CD4-positive, CD25-positive, alpha-beta regulatory T cell (primary cell): ENCODE results near the gene BLTP3A. TPM values are rescaled to one million over a fixed set of nuclear protein-coding genes. Genes with fewer than 3 reads are reported as not detected.
A peak's percentile ranks its signal among the peaks of the same experiment; 100 is the strongest.

Experiments
- ATAC-seq, 2 donors: fragments of 150-1000 bp; cut with Tn5 transposase; one replicate each; pipeline ENCODE4 v1.10.0; 2021; ENCODE audit warnings: low read depth in 2 of 2, moderate number of reproducible peaks in 2 of 2, moderate library complexity in 1 of 2
- DNase-seq, 3 donors: peaks; one replicate each; pipeline versions ENCODE4 v3.0.0 to v3.0.0-alpha.2; 2012 to 2022; ENCODE audit warnings: mixed read lengths in 1 of 3
- H3K27ac ChIP-seq: one replicate; pipeline ENCODE4 v1.7.0; 2013; ENCODE audit warnings: mild to moderate bottlenecking, low read length; ENCODE audit not compliant: insufficient read depth, poor library complexity, severe bottlenecking
- H3K27me3 ChIP-seq: one replicate; pipeline ENCODE4 v1.7.0; 2013; ENCODE audit warnings: low read length; ENCODE audit not compliant: control insufficient read depth, insufficient read depth
- H3K36me3 ChIP-seq: one replicate; pipeline ENCODE4 v1.7.0; 2013; ENCODE audit warnings: mild to moderate bottlenecking, low read length, moderate library complexity; ENCODE audit not compliant: control insufficient read depth, insufficient read depth
- H3K4me1 ChIP-seq: 2 replicates; pipeline ENCODE4 v1.7.0; 2013; ENCODE audit warnings: mild to moderate bottlenecking, low read length; ENCODE audit not compliant: insufficient read depth, control insufficient read depth, poor library complexity, severe bottlenecking
- H3K4me3 ChIP-seq: one replicate; pipeline ENCODE4 v1.7.0; 2013; ENCODE audit warnings: low read depth, mild to moderate bottlenecking, low read length, moderate library complexity
- H3K9me3 ChIP-seq, 2 experiments: 1 replicate in 1 of 2; 2 replicates in 1 of 2; pipeline ENCODE4 v1.7.0; 2013; ENCODE audit warnings: low read length in 2 of 2, mild to moderate bottlenecking in 1 of 2, moderate library complexity in 1 of 2; ENCODE audit not compliant: control insufficient read depth in 2 of 2
- H3K27ac Mint-ChIP-seq, 3 donors: one replicate each; pipeline ENCODE4 v1.8.0; 2020 to 2022; ENCODE audit warnings: mild to moderate bottlenecking in 3 of 3, mixed read lengths in 3 of 3, moderate library complexity in 2 of 3
- H3K27me3 Mint-ChIP-seq: one replicate; pipeline ENCODE4 v1.8.0; 2022; ENCODE audit warnings: mild to moderate bottlenecking, mixed read lengths
- H3K36me3 Mint-ChIP-seq: one replicate; pipeline ENCODE4 v1.8.0; 2020; ENCODE audit warnings: mixed read lengths
- H3K4me1 Mint-ChIP-seq, 4 donors: one replicate each; pipeline ENCODE4 v1.8.0; 2020 to 2022; ENCODE audit warnings: mixed read lengths in 4 of 4, mild to moderate bottlenecking in 1 of 4
- H3K4me3 Mint-ChIP-seq, 4 donors: one replicate each; pipeline ENCODE4 v1.8.0; 2020 to 2022; ENCODE audit warnings: mild to moderate bottlenecking in 4 of 4, mixed read lengths in 4 of 4, moderate library complexity in 3 of 4
- H3K9me3 Mint-ChIP-seq, 7 donors: one replicate each; pipeline ENCODE4 v1.8.0; 2020 to 2022; ENCODE audit warnings: mixed read lengths in 7 of 7, mild to moderate bottlenecking in 3 of 7, moderate library complexity in 2 of 7
- polyA plus RNA-seq, 4 donors: library from polyadenylated mRNA; unstranded; fragments of 300-500 nt; fragmentation: Illumina TruSeq; gene quantifications; one replicate each; pipeline ENCODE4 v1.2.3, GENCODE V29; 2021
- total RNA-seq: library from RNA; stranded (reverse); gene quantifications from one replicate; pipeline ENCODE4 v1.2.3, GENCODE V29; 2022

BLTP3A gene
- total and polyA plus RNA-seq, 5 donors from 2014 or later = 0.95 to 7.1 (median 1.1) TPM

DNA sequence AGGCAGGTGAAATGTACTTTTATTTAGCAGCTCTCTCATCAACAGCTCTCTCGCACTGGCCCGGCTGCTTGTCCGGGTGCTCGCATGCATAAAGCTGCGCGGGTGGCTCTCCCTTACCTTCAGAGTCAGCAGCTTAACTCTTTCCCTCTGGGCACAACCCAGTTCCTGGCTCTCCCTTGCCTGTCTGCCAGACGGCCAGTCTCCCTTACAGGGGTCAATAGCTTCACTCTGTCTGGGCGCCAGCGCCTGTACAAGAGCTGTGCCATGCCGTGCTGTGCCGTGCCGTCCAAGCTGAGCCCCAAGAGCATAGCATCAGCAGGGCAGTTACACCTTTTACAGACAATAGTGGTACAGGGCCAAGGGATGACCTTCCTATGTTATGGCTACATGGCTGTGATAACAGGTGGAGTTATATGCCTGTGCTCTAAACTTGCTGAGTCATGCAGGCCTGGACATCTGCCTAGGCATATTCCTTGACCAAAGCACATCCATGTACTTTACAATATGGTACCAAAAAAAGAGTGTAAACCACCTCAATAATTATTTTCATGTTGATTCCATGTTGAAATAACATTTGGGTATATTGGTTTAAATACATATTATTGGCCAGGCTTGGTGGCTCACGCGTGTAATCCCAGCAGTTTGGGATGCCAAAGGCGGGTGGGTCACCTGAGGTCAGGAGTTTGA, 47.9 kb downstream of the BLTP3A start:
- no peaks in the 10 kb centered on the region for H3K4me1 ChIP-seq
- H3K27ac ChIP-seq = no peak overlapping the region
- no peak for DNase-seq
- H3K36me3 Mint-ChIP-seq = peaks cover 29% of the 10 kb centered on the region
- H3K9me3 ChIP-seq = no peaks in the 10 kb centered on the region
- no peak overlapping the region for H3K4me3 ChIP-seq
- H3K36me3 ChIP-seq = peaks cover 13% of the 10 kb centered on the region
- H3K4me3 Mint-ChIP-seq = no peak overlapping the region
- H3K4me1 Mint-ChIP-seq = peaks cover 0 to 17% (median 2%) of the 10 kb centered on the region in 4 donors
- no peaks in the 10 kb centered on the region for H3K27me3 Mint-ChIP-seq
- no peaks in the 10 kb centered on the region for H3K27me3 ChIP-seq
- H3K9me3 Mint-ChIP-seq = no peaks in the 10 kb centered on the region
- ATAC-seq = no peak
- peak overlapping the region in 1 of 3 donors; percentile 64 for H3K27ac Mint-ChIP-seq

Other genes starting within 250 kb of the BLTP3A start
- 0.35 TPM for gene SPDEF, start 235.8 kb upstream of the BLTP3A start, total RNA-seq
- gene SPDEF, start 235.8 kb upstream of the BLTP3A start, polyA plus RNA-seq = not detected
- 89.6 TPM for gene ILRUN, start 95.3 kb upstream of the BLTP3A start, total RNA-seq
- gene ILRUN, start 95.3 kb upstream of the BLTP3A start, polyA plus RNA-seq = 10 to 100 TPM; 18.7 to 23.4 (median 22.9) TPM
- 60.3 TPM for gene SNRPC, start 34.6 kb upstream of the BLTP3A start, total RNA-seq
- 100 to 1,000 TPM; 306 to 365 (median 322) TPM for gene SNRPC, start 34.6 kb upstream of the BLTP3A start, polyA plus RNA-seq
- gene TAF11, start 96.0 kb downstream of the BLTP3A start, total RNA-seq = 38.7 TPM
- 10 to 100 TPM; 16.3 to 39.1 (median 23.2) TPM for gene TAF11, start 96.0 kb downstream of the BLTP3A start, polyA plus RNA-seq
- 10.6 TPM for gene ANKS1A, start 97.2 kb downstream of the BLTP3A start, total RNA-seq
- 1 to 10 TPM; 1.4 to 2.2 (median 1.5) TPM for gene ANKS1A, start 97.2 kb downstream of the BLTP3A start, polyA plus RNA-seq